ENCODE measurements around the gene EXOC3L2. TPM values are rescaled to one million over a fixed set of nuclear protein-coding genes. Genes with fewer than 3 reads are reported as not detected.

Gene EXOC3L2
- total and polyA plus RNA-seq, 8 donors: 0.85 to 3.3 (median 1.3) TPM

DNA sequence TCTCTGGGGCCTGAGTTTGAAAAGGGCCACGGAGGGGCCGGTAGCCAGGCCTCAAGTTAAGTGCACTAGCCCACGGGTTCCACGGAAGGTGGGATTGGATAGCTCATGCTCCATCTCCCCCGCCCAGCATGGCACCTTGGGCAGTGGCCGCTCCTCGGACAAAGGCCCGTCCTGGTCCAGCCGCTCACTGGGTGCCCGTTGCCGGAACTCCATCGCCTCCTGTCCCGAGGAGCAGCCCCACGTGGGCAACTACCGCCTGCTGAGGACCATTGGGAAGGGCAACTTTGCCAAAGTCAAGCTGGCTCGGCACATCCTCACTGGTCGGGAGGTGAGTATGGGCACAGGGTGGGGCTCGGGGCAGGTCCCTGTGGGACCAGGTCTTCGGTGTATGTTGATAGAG is 13.7 kb upstream of the EXOC3L2 start:
- Histone ChIP-seq H3K36me3 (peaks cover 0 to 16% of the 10 kb centered on the region in 2 donors), H3K4me3 (no peak overlapping the region), H3K4me1 (peaks cover 1 to 12% of the 10 kb centered on the region in 2 donors), H3K9me3 (no peaks in the 10 kb centered on the region), H3K27ac (no peak overlapping the region), H3K27me3 (no peaks in the 10 kb centered on the region)
- TF ChIP-seq, protein P1, sequence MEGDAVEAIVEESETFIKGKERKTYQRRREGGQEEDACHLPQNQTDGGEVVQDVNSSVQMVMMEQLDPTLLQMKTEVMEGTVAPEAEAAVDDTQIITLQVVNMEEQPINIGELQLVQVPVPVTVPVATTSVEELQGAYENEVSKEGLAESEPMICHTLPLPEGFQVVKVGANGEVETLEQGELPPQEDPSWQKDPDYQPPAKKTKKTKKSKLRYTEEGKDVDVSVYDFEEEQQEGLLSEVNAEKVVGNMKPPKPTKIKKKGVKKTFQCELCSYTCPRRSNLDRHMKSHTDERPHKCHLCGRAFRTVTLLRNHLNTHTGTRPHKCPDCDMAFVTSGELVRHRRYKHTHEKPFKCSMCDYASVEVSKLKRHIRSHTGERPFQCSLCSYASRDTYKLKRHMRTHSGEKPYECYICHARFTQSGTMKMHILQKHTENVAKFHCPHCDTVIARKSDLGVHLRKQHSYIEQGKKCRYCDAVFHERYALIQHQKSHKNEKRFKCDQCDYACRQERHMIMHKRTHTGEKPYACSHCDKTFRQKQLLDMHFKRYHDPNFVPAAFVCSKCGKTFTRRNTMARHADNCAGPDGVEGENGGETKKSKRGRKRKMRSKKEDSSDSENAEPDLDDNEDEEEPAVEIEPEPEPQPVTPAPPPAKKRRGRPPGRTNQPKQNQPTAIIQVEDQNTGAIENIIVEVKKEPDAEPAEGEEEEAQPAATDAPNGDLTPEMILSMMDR (IDR thresholded peaks at IDR 0.05): no peak
- ATAC-seq (no peak), DNase-seq (no peak)
- intact Hi-C loops (cut with DNase I): no loop called here

DNA sequence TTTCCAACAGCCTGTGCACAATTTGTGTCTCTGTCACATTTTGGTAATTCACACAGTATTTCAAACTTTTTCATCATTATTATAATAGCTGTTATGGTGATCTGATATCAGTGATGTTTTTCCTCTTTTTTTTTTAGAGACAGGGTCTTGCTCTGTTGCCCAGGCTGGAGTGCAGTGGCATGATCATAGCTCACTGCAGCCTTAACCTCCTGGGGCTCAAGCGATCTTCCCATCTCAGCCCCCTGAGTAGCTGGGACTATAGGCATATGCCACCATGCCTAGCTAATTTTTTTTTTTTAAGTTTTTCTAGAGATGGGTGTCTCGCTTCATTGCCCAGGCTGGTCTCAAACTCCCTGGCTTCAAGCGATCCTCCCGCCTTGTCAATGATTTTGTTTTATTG is 11.6 kb upstream of the EXOC3L2 start:
- H3K36me3 ChIP-seq: peaks cover 0 to 11% of the 10 kb centered on the region in 2 donors
- intact Hi-C loops (cut with DNase I): no loop called here
- peaks cover 11 to 32% of the 10 kb centered on the region in 2 donors for H3K4me1 ChIP-seq
- TF ChIP-seq, protein P1 (IDR thresholded peaks at IDR 0.05): no peak
- H3K9me3 ChIP-seq: no peaks in the 10 kb centered on the region
- no peak for ATAC-seq
- no peaks in the 10 kb centered on the region for H3K27me3 ChIP-seq
- no peak for DNase-seq
- H3K4me3 ChIP-seq: no peak overlapping the region
- no peak overlapping the region for H3K27ac ChIP-seq

DNA sequence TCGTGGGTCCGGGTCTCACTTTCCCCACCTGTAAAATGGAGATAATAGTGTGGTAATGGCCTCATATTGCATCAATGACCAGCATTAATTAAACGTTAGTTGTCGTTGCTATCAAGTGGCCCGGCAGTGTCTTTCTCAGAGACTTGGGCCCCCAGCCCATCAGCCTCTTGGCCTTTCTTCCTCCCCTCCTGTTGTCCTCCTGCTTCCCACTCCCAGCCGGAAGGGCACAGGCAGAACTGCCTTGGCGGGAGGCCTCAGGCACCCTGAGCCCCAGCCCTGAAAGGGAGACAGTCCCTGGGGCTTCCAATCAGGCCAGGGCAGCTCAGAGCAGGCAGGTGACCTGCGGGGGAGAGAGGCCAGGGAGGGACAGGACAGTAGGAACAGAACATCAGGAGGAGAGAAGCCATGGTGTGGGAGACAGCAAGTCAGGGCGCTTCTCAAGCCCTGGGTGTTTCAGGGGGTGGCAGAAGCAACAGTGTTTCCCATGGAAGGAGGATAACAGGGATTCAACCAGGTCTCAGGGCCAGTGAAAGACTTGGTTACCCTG is 10.5 kb upstream of the EXOC3L2 start:
- intact Hi-C loops (cut with DNase I): no loop called here
- DNase-seq (no peak), ATAC-seq (no peak)
- no peaks in the 10 kb centered on the region for H3K9me3 ChIP-seq
- H3K27me3 ChIP-seq: no peaks in the 10 kb centered on the region
- no peak overlapping the region for H3K27ac ChIP-seq
- H3K4me1 ChIP-seq: peaks cover 11 to 35% of the 10 kb centered on the region in 2 donors
- peaks cover 0 to 8% of the 10 kb centered on the region in 2 donors for H3K36me3 ChIP-seq
- no peak overlapping the region for H3K4me3 ChIP-seq
- TF ChIP-seq, protein P1 (IDR thresholded peaks at IDR 0.05): no peak

DNA sequence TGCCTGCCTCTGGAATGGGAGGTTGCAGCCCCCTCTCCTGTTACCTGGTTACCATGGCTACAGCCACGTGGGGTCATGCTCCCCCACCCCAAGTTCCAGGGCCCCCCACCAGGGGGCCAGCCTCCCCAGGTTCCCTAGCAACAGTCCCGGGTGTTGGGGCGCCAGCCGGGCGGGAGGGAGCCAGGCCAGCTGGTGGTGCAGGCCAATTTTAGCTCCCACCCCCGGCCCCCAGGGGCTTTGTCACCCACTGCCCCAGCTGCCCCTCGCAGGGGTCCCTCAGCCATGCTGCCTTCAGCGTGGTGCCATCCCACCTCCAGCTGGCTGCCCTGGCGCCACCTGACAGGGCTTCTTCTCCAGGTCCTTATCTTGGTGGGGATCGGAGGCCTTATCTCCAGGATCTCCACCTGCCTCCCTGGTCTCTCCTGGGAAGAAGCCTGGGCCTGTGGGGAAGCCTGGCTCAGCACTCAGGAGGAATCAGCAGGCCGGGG is 8.9 kb upstream of the EXOC3L2 start:
- TF ChIP-seq, protein P1 (IDR thresholded peaks at IDR 0.05): no peak
- peaks cover 16 to 41% of the 10 kb centered on the region in 2 donors for H3K4me1 ChIP-seq
- ATAC-seq (no peak), DNase-seq (no peak)
- H3K27me3 ChIP-seq: no peaks in the 10 kb centered on the region
- intact Hi-C loops (cut with DNase I): no loop called here
- peaks cover 0 to 4% of the 10 kb centered on the region in 2 donors for H3K36me3 ChIP-seq
- H3K27ac ChIP-seq: no peak overlapping the region
- no peaks in the 10 kb centered on the region for H3K9me3 ChIP-seq
- H3K4me3 ChIP-seq: no peak overlapping the region

DNA sequence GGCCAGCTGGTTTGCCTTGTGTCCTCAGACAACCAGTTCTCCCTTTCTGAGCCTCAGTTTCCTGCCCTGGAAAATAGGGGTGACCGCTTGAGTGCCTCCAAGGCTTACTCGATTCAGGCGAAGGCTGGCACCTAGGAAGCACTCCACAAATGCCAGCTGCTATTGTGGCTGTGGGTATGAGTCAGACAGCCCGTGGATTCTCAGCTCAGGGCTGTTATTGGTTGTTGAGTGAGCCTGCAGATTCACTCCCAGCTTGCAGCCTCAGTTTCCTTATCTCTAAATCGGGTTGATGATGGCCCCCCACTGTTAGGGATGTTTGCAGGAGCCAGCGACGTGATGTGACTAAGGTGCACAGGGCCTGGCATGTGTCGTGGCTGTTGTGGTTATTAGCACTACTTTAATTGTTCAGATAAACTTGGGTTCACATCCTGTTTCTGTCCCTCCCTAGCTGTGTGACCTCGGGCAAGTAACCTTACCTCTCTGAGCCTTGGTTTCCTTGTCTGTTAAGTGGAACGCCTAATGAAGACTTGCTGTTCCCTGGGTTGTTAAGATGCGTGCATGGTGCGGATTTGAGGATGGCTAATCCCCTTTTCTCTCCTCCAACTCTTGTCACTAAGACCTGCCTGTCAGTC is 8.3 kb upstream of the EXOC3L2 start:
- DNase-seq (no peak), ATAC-seq (no peak)
- Histone ChIP-seq H3K36me3 (no peaks in the 10 kb centered on the region), H3K4me3 (no peak overlapping the region), H3K4me1 (peaks cover 16 to 41% of the 10 kb centered on the region in 2 donors), H3K27me3 (no peaks in the 10 kb centered on the region), H3K27ac (no peak overlapping the region), H3K9me3 (no peaks in the 10 kb centered on the region)
- TF ChIP-seq, protein P1 (IDR thresholded peaks at IDR 0.05): no peak
- intact Hi-C loops (cut with DNase I): no loop called here

Measured in left lung (tissue), 10 donors.